ENCODE results near the gene HSPA12B. TPM values are rescaled to one million over a fixed set of nuclear protein-coding genes. Genes with fewer than 3 reads are reported as not detected.
A peak's percentile ranks its signal among the peaks of the same experiment; 100 is the strongest.

Gene HSPA12B
- total and polyA plus RNA-seq, 2 of the 8 experiments (the other 6 are each of a cell fraction or from before 2014, with no cell fraction given), result 2.2 to 4.3 TPM

GRCh38 chr20:3767427-3768341 lies 35.2 kb downstream of the HSPA12B start, which contains the start of gene ADISSP (continued):
- TF ChIP-seq TAF7 (optimal IDR thresholded peaks at IDR 0.05; ENCODE audit: borderline replicate concordance, low read depth, low read length), result peak; percentile 52
- TF ChIP-seq SRF (IDR thresholded peaks at IDR 0.05; ENCODE audit: low read depth, low read length), result no peak
- TF ChIP-seq CEBPB (IDR thresholded peaks at IDR 0.05; ENCODE audit: low read depth, low read length), result no peak
- peak; percentile 65; the same call in 1 of the 2 replicates for TF ChIP-seq EGR1 (IDR thresholded peaks at IDR 0.05; ENCODE audit: borderline replicate concordance, low read depth, low read length)
- TF ChIP-seq, protein P1, sequence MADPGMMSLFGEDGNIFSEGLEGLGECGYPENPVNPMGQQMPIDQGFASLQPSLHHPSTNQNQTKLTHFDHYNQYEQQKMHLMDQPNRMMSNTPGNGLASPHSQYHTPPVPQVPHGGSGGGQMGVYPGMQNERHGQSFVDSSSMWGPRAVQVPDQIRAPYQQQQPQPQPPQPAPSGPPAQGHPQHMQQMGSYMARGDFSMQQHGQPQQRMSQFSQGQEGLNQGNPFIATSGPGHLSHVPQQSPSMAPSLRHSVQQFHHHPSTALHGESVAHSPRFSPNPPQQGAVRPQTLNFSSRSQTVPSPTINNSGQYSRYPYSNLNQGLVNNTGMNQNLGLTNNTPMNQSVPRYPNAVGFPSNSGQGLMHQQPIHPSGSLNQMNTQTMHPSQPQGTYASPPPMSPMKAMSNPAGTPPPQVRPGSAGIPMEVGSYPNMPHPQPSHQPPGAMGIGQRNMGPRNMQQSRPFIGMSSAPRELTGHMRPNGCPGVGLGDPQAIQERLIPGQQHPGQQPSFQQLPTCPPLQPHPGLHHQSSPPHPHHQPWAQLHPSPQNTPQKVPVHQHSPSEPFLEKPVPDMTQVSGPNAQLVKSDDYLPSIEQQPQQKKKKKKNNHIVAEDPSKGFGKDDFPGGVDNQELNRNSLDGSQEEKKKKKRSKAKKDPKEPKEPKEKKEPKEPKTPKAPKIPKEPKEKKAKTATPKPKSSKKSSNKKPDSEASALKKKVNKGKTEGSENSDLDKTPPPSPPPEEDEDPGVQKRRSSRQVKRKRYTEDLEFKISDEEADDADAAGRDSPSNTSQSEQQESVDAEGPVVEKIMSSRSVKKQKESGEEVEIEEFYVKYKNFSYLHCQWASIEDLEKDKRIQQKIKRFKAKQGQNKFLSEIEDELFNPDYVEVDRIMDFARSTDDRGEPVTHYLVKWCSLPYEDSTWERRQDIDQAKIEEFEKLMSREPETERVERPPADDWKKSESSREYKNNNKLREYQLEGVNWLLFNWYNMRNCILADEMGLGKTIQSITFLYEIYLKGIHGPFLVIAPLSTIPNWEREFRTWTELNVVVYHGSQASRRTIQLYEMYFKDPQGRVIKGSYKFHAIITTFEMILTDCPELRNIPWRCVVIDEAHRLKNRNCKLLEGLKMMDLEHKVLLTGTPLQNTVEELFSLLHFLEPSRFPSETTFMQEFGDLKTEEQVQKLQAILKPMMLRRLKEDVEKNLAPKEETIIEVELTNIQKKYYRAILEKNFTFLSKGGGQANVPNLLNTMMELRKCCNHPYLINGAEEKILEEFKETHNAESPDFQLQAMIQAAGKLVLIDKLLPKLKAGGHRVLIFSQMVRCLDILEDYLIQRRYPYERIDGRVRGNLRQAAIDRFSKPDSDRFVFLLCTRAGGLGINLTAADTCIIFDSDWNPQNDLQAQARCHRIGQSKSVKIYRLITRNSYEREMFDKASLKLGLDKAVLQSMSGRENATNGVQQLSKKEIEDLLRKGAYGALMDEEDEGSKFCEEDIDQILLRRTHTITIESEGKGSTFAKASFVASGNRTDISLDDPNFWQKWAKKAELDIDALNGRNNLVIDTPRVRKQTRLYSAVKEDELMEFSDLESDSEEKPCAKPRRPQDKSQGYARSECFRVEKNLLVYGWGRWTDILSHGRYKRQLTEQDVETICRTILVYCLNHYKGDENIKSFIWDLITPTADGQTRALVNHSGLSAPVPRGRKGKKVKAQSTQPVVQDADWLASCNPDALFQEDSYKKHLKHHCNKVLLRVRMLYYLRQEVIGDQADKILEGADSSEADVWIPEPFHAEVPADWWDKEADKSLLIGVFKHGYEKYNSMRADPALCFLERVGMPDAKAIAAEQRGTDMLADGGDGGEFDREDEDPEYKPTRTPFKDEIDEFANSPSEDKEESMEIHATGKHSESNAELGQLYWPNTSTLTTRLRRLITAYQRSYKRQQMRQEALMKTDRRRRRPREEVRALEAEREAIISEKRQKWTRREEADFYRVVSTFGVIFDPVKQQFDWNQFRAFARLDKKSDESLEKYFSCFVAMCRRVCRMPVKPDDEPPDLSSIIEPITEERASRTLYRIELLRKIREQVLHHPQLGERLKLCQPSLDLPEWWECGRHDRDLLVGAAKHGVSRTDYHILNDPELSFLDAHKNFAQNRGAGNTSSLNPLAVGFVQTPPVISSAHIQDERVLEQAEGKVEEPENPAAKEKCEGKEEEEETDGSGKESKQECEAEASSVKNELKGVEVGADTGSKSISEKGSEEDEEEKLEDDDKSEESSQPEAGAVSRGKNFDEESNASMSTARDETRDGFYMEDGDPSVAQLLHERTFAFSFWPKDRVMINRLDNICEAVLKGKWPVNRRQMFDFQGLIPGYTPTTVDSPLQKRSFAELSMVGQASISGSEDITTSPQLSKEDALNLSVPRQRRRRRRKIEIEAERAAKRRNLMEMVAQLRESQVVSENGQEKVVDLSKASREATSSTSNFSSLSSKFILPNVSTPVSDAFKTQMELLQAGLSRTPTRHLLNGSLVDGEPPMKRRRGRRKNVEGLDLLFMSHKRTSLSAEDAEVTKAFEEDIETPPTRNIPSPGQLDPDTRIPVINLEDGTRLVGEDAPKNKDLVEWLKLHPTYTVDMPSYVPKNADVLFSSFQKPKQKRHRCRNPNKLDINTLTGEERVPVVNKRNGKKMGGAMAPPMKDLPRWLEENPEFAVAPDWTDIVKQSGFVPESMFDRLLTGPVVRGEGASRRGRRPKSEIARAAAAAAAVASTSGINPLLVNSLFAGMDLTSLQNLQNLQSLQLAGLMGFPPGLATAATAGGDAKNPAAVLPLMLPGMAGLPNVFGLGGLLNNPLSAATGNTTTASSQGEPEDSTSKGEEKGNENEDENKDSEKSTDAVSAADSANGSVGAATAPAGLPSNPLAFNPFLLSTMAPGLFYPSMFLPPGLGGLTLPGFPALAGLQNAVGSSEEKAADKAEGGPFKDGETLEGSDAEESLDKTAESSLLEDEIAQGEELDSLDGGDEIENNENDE (IDR thresholded peaks at IDR 0.05; ENCODE audit: insufficient replicate concordance, low read length), result no peak
- TF ChIP-seq SIN3A (conservative IDR thresholded peaks at IDR 0.05 in 1 of 2, IDR thresholded peaks at IDR 0.05 in 1 of 2; ENCODE audit: low read depth in 1 of 2, low read length in 2 of 2), result 0 out of 4 replicates have a peak, but pooled peaks have one; percentile 14 to 64
- TF ChIP-seq FOSL1 (IDR thresholded peaks at IDR 0.05; ENCODE audit: insufficient read depth, low read depth, low read length), result no peak
- no peak for TF ChIP-seq CBX5 (IDR thresholded peaks at IDR 0.05; ENCODE audit: low read depth, low read length)
- TF ChIP-seq EP300 (IDR thresholded peaks at IDR 0.05; ENCODE audit: borderline replicate concordance in 1 of 2, low read depth in 2 of 2, low read length in 2 of 2), result no peak

All from H1 (cell line).